ENCODE data around the gene GLB1L2. TPM values are rescaled to one million over a fixed set of nuclear protein-coding genes. Genes with fewer than 3 reads are reported as not detected.

The GLB1L2 gene
- total and polyA plus RNA-seq, 2 experiments from 2014 or later: 3.3 to 12.3 TPM

- peak; percentile 16; the same call in 2 of the 3 replicates for ATAC-seq
- Mint-ChIP-seq H3K27ac (no peak overlapping the region), H3K9me3 (peaks cover 3% of the 10 kb centered on the region; the same call in 2 of the 3 replicates), H3K4me1 (peaks cover 24% of the 10 kb centered on the region), H3K36me3 (ENCODE audit: low read depth) (peaks cover 15% of the 10 kb centered on the region), H3K27me3 (ENCODE audit: insufficient read depth, low read depth, poor library complexity) (peaks cover 7% of the 10 kb centered on the region), H3K4me3 (no peak overlapping the region)
- Histone ChIP-seq H3K27ac (ENCODE audit: low read depth) (no peak overlapping the region), H3K9me2 (ENCODE audit: insufficient read depth) (peaks cover 4% of the 10 kb centered on the region; the same call in 1 of the 2 replicates), H3K4me1 (ENCODE audit: insufficient read depth) (no peaks in the 10 kb centered on the region), H3K36me3 (ENCODE audit: insufficient read depth) (no peaks in the 10 kb centered on the region), H3K4me3 (no peak overlapping the region), H3K4me2 (no peak overlapping the region), H2AFZ (no peak overlapping the region), H3K27me3 (ENCODE audit: insufficient read depth) (no peaks in the 10 kb centered on the region), H3K79me2 (replicated peaks; ENCODE audit: insufficient read depth) (peaks cover 52% of the 10 kb centered on the region), H3F3A (replicated peaks; ENCODE audit: low read depth) (no peaks in the 10 kb centered on the region), H4K20me1 (replicated peaks; ENCODE audit: insufficient read depth) (peaks cover 19% of the 10 kb centered on the region; the same call in 1 of the 2 replicates)
- DNase-seq (ENCODE audit: low spot score): no peak
- TF ChIP-seq CREB1 (CRISPR knock-in tag; IDR thresholded peaks at IDR 0.05; ENCODE audit: low read depth): no peak
- TF ChIP-seq CTCF (conservative IDR thresholded peaks at IDR 0.05; ENCODE audit: low read depth in 2 of 2): no peak
- TF ChIP-seq NANOG (IDR thresholded peaks at IDR 0.05; ENCODE audit: borderline replicate concordance): no peak
- no peak for TF ChIP-seq ZNF114 (CRISPR knock-in tag; IDR thresholded peaks at IDR 0.05)
- no peak for TF ChIP-seq STAT1 (IDR thresholded peaks at IDR 0.05; ENCODE audit: unreplicated experiment)
- TF ChIP-seq EZH2 (IDR thresholded peaks at IDR 0.05; ENCODE audit: low read depth, unreplicated experiment): no peak
- TF ChIP-seq ZNF462 (CRISPR knock-in tag; IDR thresholded peaks at IDR 0.05): no peak
- no peak for TF ChIP-seq REST (IDR thresholded peaks at IDR 0.05; ENCODE audit: unreplicated experiment)
- no peak for TF ChIP-seq ZNF331 (CRISPR knock-in tag; IDR thresholded peaks at IDR 0.05; ENCODE audit: low read depth)
- TF ChIP-seq POLR2AphosphoS5 (IDR thresholded peaks at IDR 0.05; ENCODE audit: low read depth): no peak
- no peak for TF ChIP-seq EZH2phosphoT487 (IDR thresholded peaks at IDR 0.05; ENCODE audit: unreplicated experiment)
- TF ChIP-seq ETS1 (IDR thresholded peaks at IDR 0.05): no peak
- no peak for TF ChIP-seq JUNB (IDR thresholded peaks at IDR 0.05; ENCODE audit: unreplicated experiment)
Observed at GRCh38 chr11:134401825-134402809, 70.3 kb downstream of the GLB1L2 start.

All from GM23338 (cell line).